ENCODE measurements around the gene RWDD1. TPM values are rescaled to one million over a fixed set of nuclear protein-coding genes. Genes with fewer than 3 reads are reported as not detected.
A peak's percentile ranks its signal among the peaks of the same experiment; 100 is the strongest.

RWDD1 gene
- total RNA-seq: 49.6 and 49.9 TPM in 2 replicates
- long read RNA-seq, full-length matches to known transcripts: 6 of 22 reads
- long read RNA-seq, partial matches to known transcripts: 14 of 22 reads
- long read RNA-seq, other reads (novel, unspliced or antisense): 2 of 22 reads

- H3K4me3 Mint-ChIP-seq: peak within 1 kb of the TSS; percentile 100
- TF ChIP-seq CTCF (conservative IDR thresholded peaks at IDR 0.05): no peak
- H3K27me3 Mint-ChIP-seq (ENCODE audit: low read depth): peaks cover 16% of the 10 kb centered on the region
- H3K27ac Mint-ChIP-seq (ENCODE audit: unreplicated experiment): peak within 1 kb of the TSS; percentile 98
- no peaks in the 10 kb centered on the region for H3K9me3 Mint-ChIP-seq
- H3K36me3 Mint-ChIP-seq (ENCODE audit: low read depth): no peaks in the 10 kb centered on the region
- H3K4me1 Mint-ChIP-seq: peaks cover 34% of the 10 kb centered on the region
- peak; percentile 96 for DNase-seq (ENCODE audit: low read depth, low spot score)
These were observed at the start of gene RWDD1 for GRCh38 chr6:116570856-116571682. Gene RWDD1 (plus strand): TSS chr6:116571504. CDS start chr6:116571583, 79 bp downstream.

DNA sequence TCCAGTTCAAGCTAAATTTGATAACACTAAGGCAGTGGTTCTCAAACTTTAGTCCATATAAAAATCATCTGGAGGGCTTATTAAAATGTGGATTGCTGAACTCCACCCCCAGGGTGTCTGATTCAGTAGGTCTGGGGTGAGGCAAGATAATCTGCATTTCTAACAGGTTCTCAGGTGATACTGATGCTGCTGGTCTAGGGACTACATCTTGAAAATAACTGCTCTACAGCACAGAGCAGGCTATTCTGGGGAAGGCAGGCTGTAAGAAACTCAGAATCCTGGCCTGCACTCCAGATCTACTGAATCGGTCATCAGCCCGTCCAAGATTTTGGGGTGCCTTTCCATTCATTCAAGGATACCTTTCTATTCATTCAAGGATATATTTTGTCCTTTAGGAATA is 48.4 kb upstream of the RWDD1 start:
- DNase-seq (ENCODE audit: low read depth, low spot score): no peak
- Mint-ChIP-seq H3K36me3 (ENCODE audit: low read depth) (no peaks in the 10 kb centered on the region), H3K27ac (ENCODE audit: unreplicated experiment) (no peak overlapping the region), H3K4me1 (no peaks in the 10 kb centered on the region), H3K9me3 (no peaks in the 10 kb centered on the region), H3K4me3 (no peak overlapping the region), H3K27me3 (ENCODE audit: low read depth) (peaks cover 4% of the 10 kb centered on the region)
- no peak for TF ChIP-seq CTCF (conservative IDR thresholded peaks at IDR 0.05)

GRCh38 chr6:116524236-116524635 is 47.1 kb upstream of the RWDD1 start:
- Mint-ChIP-seq H3K4me3 (no peak overlapping the region), H3K4me1 (no peaks in the 10 kb centered on the region), H3K36me3 (ENCODE audit: low read depth) (no peaks in the 10 kb centered on the region), H3K27ac (ENCODE audit: unreplicated experiment) (no peak overlapping the region), H3K9me3 (no peaks in the 10 kb centered on the region), H3K27me3 (ENCODE audit: low read depth) (no peaks in the 10 kb centered on the region)
- DNase-seq (ENCODE audit: low read depth, low spot score): no peak
- no peak for TF ChIP-seq CTCF (conservative IDR thresholded peaks at IDR 0.05)

GRCh38 chr6:116528133-116528532 is 43.2 kb upstream of the RWDD1 start:
- Mint-ChIP-seq H3K4me3 (no peak overlapping the region), H3K27ac (ENCODE audit: unreplicated experiment) (no peak overlapping the region), H3K4me1 (peaks cover 24% of the 10 kb centered on the region), H3K27me3 (ENCODE audit: low read depth) (peaks cover 10% of the 10 kb centered on the region), H3K36me3 (ENCODE audit: low read depth) (no peaks in the 10 kb centered on the region), H3K9me3 (no peaks in the 10 kb centered on the region)
- DNase-seq (ENCODE audit: low read depth, low spot score): no peak
- no peak for TF ChIP-seq CTCF (conservative IDR thresholded peaks at IDR 0.05)

GRCh38 chr6:116528780-116529179 is 42.5 kb upstream of the RWDD1 start:
- no peaks in the 10 kb centered on the region for H3K36me3 Mint-ChIP-seq (ENCODE audit: low read depth)
- TF ChIP-seq CTCF (conservative IDR thresholded peaks at IDR 0.05): no peak
- peaks cover 31% of the 10 kb centered on the region for H3K4me1 Mint-ChIP-seq
- DNase-seq (ENCODE audit: low read depth, low spot score): no peak
- no peaks in the 10 kb centered on the region for H3K9me3 Mint-ChIP-seq
- no peak overlapping the region for H3K27ac Mint-ChIP-seq (ENCODE audit: unreplicated experiment)
- no peak overlapping the region for H3K4me3 Mint-ChIP-seq
- peaks cover 15% of the 10 kb centered on the region for H3K27me3 Mint-ChIP-seq (ENCODE audit: low read depth)

All from neural crest cell (in vitro differentiated cells).